Testis (tissue), 2 donors: ENCODE data around the gene CCT2.

Source experiments
- POLR2A ChIP-seq: fragments of 450-650 bp; IDR thresholded peaks from one replicate; pipeline ENCODE4 v1.6.1; 2017; ENCODE audit warnings: antibody characterized with exemption, mild to moderate bottlenecking, moderate library complexity
- TF ChIP-seq, protein P1 (sequence below), 3 experiments: fragments of 450-650 bp in 2 of 3; fragments of 200-600 bp in 1 of 3; sonication (generic) in 1 of 3; IDR thresholded peaks; one replicate each; pipeline ENCODE4 v1.5.1; 2016 to 2019; ENCODE audit warnings: antibody characterized with exemption in 3 of 3, mild to moderate bottlenecking in 2 of 3, moderate library complexity in 1 of 3

DNA sequence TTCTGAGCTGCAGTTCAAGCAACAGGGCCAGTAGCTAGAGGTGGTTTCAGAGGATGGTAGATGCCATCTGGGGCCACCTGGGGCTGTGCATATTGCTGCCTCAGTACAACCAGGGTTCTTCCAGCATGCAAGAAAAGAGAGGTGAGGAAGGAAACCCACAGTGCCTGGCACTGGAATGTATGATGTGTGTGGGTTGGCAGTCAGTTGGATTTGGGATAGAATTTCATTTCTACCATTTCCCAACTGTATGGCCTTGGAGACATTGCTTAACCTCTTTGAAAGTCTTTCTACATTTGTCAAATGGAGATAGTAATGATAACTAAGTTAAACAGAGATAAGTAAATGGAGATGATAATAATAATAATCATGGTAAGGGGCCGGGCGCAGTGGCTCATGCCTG is 35.7 kb downstream of the CCT2 start:
- no peak for TF ChIP-seq POLR2A
- TF ChIP-seq, protein P1, sequence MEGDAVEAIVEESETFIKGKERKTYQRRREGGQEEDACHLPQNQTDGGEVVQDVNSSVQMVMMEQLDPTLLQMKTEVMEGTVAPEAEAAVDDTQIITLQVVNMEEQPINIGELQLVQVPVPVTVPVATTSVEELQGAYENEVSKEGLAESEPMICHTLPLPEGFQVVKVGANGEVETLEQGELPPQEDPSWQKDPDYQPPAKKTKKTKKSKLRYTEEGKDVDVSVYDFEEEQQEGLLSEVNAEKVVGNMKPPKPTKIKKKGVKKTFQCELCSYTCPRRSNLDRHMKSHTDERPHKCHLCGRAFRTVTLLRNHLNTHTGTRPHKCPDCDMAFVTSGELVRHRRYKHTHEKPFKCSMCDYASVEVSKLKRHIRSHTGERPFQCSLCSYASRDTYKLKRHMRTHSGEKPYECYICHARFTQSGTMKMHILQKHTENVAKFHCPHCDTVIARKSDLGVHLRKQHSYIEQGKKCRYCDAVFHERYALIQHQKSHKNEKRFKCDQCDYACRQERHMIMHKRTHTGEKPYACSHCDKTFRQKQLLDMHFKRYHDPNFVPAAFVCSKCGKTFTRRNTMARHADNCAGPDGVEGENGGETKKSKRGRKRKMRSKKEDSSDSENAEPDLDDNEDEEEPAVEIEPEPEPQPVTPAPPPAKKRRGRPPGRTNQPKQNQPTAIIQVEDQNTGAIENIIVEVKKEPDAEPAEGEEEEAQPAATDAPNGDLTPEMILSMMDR (IDR thresholded peaks at IDR 0.05) = no peak
